Chondrocyte (in vitro differentiated cells): ENCODE data around the gene AGBL1. TPM values are rescaled to one million over a fixed set of nuclear protein-coding genes. Genes with fewer than 3 reads are reported as not detected.
"Not testable (repeated sequence)": the region's sequence is repeated elsewhere in the genome, so short reads cannot be mapped to it uniquely, and the experiment has no call there.

ENCODE experiments used
- DNase-seq: peaks from one replicate; pipeline ENCODE4 v3.0.0; 2021; ENCODE audit warnings: mixed read lengths, low spot score
- H3K27ac Mint-ChIP-seq: one replicate; pipeline ENCODE4 v1.8.0; 2021; ENCODE audit warnings: mild to moderate bottlenecking, moderate library complexity, mixed read lengths; ENCODE audit not compliant: unreplicated experiment
- H3K27me3 Mint-ChIP-seq: 2 replicates; pipeline ENCODE4 v1.8.0; 2021; ENCODE audit warnings: low read depth, mixed read lengths
- H3K36me3 Mint-ChIP-seq: 2 replicates; pipeline ENCODE4 v1.8.0; 2021; ENCODE audit warnings: low read depth, mixed read lengths
- H3K4me1 Mint-ChIP-seq: 2 replicates; pipeline ENCODE4 v1.8.0; 2021; ENCODE audit warnings: low read depth, mild to moderate bottlenecking, mixed read lengths
- H3K4me3 Mint-ChIP-seq: one replicate; pipeline ENCODE4 v1.8.0; 2021; ENCODE audit warnings: mild to moderate bottlenecking, moderate library complexity, mixed read lengths; ENCODE audit not compliant: unreplicated experiment
- H3K9me3 Mint-ChIP-seq: 2 replicates; pipeline ENCODE4 v1.8.0; 2021; ENCODE audit warnings: low read depth, mixed read lengths
- CTCF ChIP-seq: fragments of 200-600 bp; sonication (generic); IDR thresholded peaks from 2 replicates; pipeline ENCODE4 v1.5.0; 2021; ENCODE audit warnings: antibody characterized with exemption, mild to moderate bottlenecking, moderate library complexity
- total RNA-seq: library from RNA; stranded (reverse); gene quantifications from 3 replicates; pipeline ENCODE4 v1.2.1, GENCODE V29; 2021

AGBL1 gene
- total RNA-seq, 1 donor from 2014 or later: not detected

- no peak for DNase-seq
- Mint-ChIP-seq H3K27ac (no peak overlapping the region), H3K9me3 (peaks cover 2% of the 10 kb centered on the region), H3K36me3 (no peaks in the 10 kb centered on the region), H3K27me3 (no peaks in the 10 kb centered on the region), H3K4me3 (no peak overlapping the region), H3K4me1 (no peaks in the 10 kb centered on the region)
- no peak for TF ChIP-seq CTCF
Observed at GRCh38 chr15:86433983-86434382, 354.3 kb downstream of the AGBL1 start.

GRCh38 chr15:86439614-86440013 lies 359.9 kb downstream of the AGBL1 start:
- Mint-ChIP-seq H3K4me3 (no peak overlapping the region), H3K27me3 (no peaks in the 10 kb centered on the region), H3K4me1 (no peaks in the 10 kb centered on the region), H3K27ac (no peak overlapping the region), H3K9me3 (peaks cover 18% of the 10 kb centered on the region), H3K36me3 (no peaks in the 10 kb centered on the region)
- no peak for TF ChIP-seq CTCF
- DNase-seq: no peak

- TF ChIP-seq CTCF: no peak
- Mint-ChIP-seq H3K4me1 (no peaks in the 10 kb centered on the region), H3K27ac (no peak overlapping the region), H3K9me3 (peaks cover 22% of the 10 kb centered on the region), H3K4me3 (no peak overlapping the region), H3K36me3 (no peaks in the 10 kb centered on the region), H3K27me3 (peaks cover 1% of the 10 kb centered on the region)
- DNase-seq: no peak
Observed at GRCh38 chr15:86444527-86444926, 364.9 kb downstream of the AGBL1 start.

GRCh38 chr15:86445579-86446252 lies 366.0 kb downstream of the AGBL1 start:
- no peak overlapping the region for H3K4me3 Mint-ChIP-seq
- no peak overlapping the region for H3K27ac Mint-ChIP-seq
- DNase-seq: no peak
- peaks cover 22% of the 10 kb centered on the region for H3K9me3 Mint-ChIP-seq
- H3K4me1 Mint-ChIP-seq: no peaks in the 10 kb centered on the region
- H3K36me3 Mint-ChIP-seq: no peaks in the 10 kb centered on the region
- TF ChIP-seq CTCF: no peak
- peaks cover 1% of the 10 kb centered on the region for H3K27me3 Mint-ChIP-seq

DNA sequence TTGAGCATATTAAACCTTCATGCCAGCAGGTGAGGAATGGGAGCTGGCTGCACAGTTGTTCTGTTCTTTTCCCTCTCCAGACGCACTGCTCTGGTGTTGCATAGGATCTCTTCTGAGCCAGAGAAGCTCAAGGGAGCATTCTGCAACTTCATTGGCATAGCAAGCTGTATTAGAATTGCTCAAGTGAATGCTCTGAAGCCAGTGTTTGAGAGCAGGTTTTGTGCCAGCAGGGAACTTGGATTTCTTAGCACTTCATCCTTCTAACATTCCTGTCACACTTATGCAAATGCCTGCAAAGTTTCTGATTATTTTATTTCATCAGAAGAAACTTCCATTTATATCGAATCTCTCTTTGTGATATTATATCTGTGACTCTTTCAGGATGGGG lies 366.6 kb downstream of the AGBL1 start:
- DNase-seq: no peak
- no peaks in the 10 kb centered on the region for H3K4me1 Mint-ChIP-seq
- no peaks in the 10 kb centered on the region for H3K36me3 Mint-ChIP-seq
- no peak overlapping the region for H3K4me3 Mint-ChIP-seq
- H3K27ac Mint-ChIP-seq: no peak overlapping the region
- TF ChIP-seq CTCF: no peak
- H3K9me3 Mint-ChIP-seq: peaks cover 22% of the 10 kb centered on the region
- peaks cover 1% of the 10 kb centered on the region for H3K27me3 Mint-ChIP-seq

GRCh38 chr15:86465470-86466039 lies 385.9 kb downstream of the AGBL1 start:
- H3K27me3 Mint-ChIP-seq, H3K36me3 Mint-ChIP-seq, DNase-seq, H3K4me1 Mint-ChIP-seq, H3K27ac Mint-ChIP-seq, H3K4me3 Mint-ChIP-seq: not testable (repeated sequence)
- peaks cover 50% of the 10 kb centered on the region for H3K9me3 Mint-ChIP-seq
